Colon (tissue), 2 donors: ENCODE results near the gene TMEM59L.
"Not testable (repeated sequence)": the region's sequence is repeated elsewhere in the genome, so short reads cannot be mapped to it uniquely, and the experiment has no call there.

Experiments
- FAIRE-seq: peaks from 2 replicates; lab custom pipeline; 2012; peaks lifted over from hg19 to GRCh38; lab: Jason Lieb, UNC
- donor health status: control.
- donor health status: control.

The TMEM59L gene

DNA sequence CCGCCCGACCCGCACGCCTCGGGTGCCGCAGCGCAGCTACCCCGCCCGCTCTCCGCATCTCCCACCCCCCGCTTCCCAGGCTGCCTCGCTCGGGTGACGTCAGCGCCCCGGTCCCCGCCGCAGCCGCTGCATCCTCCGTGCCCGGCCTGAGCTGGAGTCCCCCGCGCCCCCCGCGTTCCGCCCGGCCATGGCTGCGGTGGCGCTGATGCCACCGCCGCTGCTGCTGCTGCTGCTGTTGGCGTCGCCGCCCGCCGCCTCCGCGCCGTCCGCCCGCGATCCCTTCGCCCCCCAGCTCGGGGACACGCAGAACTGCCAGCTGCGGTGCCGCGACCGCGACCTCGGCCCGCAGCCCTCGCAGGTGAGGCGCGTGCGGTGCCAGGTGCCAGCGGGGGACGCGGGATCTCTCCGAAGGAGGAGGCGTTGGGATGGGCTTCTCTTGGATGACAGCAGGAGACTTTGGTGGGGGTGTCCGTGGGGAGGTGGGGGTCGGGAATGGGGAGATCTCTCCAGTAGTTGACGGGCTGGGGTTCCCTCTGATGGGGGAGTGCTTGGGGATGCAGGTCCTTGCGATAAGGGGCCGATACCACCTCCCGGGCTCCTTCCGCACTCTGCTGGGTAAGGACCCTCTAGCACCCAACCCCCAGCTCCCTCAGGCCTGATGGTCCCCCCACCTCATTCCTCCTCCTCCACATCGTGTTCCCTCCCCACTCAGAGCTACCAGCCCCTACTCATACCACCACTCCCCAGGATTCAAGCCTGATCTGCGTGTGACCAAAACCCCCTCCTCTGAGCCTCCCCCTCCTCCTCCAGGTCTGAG, at the start of gene TMEM59L:
TMEM59L (plus strand) TSS at position 99 of the 817 bp plus-strand sequence; CDS start at position 188, 89 bp downstream.
- no peak for FAIRE-seq

DNA sequence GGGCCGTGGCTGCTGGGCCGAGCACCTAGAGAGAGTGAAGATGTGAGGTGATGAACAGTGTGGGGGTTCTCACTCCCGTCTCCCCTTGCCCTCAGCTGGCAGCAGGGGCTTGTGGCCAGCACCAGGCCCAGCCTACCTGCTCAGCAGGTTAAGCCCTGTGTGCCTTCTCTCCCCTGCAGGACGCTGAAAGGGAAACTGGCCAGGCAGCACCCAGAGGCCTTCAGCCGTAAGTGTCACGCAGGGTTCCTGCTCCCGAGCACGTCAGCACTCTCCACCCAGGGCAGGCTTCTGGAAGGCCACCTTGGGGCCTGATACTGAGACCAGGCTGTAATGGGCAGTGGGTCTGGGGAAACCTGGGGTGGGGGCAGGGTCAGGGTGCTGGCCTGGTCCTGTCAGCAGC, 45.7 kb upstream of the TMEM59L start:
- FAIRE-seq = no peak

DNA sequence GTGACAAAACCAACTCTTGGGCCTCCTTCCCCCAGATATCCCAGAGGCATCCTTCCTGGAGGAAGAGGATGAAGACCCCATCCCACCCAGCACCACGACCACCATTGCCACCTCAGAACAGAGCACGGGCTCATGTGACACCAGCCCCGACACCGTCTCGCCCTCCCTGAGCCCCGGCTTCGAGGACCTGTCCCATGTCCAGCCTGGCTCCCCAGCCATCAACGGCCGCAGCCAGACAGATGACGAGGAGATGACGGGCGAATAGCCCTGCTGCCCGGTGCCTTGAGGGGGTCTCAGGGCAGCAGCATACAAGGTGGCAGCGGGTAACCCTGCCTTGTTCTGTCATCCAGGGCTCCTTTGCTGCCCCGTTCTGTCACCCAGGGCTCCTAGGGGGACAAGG, 44.3 kb upstream of the TMEM59L start:
- no peak for FAIRE-seq

DNA sequence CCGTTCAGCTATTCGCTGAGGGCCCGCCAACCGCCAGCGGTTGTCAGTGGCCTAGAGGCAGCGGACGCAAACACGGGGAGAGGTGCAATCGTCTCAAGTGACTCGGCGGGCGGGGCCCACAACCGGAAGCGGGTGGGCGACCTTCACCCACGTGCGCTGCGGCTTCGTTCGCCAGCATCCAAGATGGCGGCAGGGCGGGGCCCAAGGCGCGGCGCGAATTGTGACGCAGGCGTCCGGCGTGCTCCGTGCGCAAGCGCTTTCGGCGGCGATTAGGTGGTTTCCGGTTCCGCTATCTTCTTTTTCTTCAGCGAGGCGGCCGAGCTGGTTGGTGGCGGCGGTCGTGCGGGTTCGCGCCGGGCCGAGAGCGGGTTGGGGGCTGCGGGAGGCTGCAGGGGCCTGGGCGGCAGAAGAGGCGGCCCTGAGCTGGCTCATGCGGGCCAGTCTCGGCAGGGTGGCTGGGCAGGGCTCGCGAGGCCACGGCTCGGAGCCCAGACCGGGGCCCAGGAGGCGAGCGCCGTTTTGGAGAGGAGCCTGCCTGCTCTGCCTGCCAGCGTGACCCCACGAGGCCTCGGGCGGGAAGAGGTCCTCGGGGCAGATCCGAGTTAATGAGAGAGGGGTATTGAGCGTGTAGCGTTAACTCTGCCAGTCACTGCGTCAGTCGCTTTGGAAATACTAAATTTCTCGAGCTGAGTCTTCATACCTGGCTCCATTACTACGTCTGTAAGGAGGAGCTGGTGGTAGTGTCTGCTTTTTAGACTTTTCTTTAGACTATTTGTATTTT, 40.9 kb upstream of the TMEM59L start, which contains the start of gene UBA52:
UBA52 (plus strand) TSS at position 294 of the 781 bp plus-strand sequence. CDS start 1,444 bp downstream, outside the sequence.
- FAIRE-seq = peak; percentile 36

DNA sequence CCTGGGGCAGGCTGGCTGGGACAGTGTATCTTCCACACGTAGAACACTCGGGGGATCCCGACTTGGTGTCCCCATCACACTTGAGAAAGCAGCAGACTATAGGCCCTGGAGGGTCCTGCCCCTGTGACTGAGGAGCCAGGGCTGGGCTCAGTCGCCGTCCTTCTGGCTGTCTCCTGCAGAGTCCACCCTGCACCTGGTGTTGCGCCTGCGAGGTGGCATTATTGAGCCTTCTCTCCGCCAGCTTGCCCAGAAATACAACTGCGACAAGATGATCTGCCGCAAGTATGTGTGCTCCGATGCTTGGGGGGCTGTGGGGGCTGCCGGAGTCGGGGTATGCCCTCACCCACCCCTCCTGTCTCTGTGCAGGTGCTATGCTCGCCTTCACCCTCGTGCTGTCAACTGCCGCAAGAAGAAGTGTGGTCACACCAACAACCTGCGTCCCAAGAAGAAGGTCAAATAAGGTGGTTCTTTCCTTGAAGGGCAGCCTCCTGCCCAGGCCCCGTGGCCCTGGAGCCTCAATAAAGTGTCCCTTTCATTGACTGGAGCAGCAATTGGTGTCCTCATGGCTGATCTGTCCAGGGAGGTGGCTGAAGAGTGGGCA, 37.9 kb upstream of the TMEM59L start:
- no peak for FAIRE-seq

DNA sequence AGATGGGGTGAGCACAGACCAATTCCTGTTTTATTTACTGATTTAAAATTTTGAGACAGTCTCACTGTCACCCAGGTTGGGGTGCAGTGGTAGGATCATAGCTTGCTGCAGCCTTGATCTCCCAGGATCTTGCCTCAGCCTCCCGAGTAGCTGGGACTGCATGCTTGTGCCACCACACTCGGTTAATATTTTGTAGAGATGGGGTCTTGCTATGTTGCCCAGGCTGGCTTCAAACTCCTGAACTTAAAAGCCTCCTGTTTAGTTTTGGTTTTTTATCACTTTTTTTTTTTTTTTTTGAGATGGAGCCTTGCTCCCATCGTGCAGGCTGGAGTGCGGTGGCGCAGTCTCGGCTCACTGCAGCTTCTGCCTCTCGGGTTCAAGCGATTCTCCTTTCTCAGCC, 36.3 kb upstream of the TMEM59L start:
- no peak for FAIRE-seq

DNA sequence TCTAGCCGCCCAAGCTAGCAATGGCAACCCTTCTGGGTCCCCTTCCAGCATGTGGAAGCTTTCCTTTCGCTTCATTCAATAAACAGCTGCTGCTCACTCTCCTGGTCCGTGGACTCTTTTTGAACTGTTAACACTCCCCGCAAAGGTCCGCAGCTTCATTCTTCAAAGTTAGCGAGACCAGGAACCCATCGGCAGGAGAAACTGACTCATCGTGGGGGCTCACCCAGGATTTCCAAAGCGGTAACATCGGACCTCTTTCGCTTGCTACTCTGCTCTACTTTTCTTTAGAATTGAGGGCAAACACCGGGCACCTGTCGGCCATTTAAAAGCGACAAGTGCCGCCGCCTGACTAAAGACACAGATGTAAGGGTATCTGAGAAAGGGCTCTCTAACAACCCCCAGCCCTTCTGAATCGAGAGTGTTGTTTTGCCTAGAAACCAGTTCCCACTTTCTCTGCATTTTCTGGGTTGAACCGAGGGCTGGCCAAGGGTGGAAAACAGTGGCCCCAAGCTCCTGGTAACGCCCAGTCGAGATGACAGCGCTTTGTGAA, 35.2 kb upstream of the TMEM59L start:
- no peak for FAIRE-seq

DNA sequence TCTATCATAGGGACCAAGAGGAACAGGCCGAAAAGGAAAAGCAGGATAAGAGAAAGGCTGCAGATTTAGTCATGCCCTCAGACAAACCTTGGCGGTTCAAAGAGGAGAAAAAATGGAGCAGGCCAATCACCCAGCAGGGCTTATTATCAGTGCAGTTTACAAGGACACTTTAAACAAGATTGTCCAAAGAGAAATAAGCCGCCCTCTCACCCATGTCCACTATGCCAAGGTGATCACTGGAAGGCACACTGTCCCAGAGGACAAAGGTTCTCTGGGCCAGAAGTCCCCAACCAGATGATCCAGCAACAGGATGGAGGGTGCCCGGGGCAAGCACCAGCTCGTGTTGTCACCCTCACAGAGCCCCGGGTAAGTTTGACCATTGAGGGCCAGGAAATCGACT, 32.4 kb upstream of the TMEM59L start:
- no peak for FAIRE-seq

DNA sequence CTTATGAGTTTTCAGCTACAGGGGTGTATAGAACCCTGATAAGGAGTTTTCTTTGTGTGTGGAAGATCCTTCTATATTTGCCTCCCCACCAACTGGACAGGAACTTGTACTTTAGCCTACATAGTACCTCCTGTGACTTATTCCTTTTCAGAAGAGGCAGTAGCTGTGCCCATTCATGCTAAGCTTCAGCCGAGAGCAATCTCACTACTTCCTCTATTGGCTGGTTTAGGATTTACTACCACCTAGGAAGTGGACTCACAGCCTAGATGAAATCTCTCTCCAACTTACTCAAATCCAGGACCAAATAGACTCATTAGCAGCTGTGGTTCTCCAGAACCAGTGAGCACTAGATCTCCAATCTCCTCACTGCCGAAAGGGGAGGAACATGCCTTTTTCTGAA, 26.4 kb upstream of the TMEM59L start:
- no peak for FAIRE-seq

DNA sequence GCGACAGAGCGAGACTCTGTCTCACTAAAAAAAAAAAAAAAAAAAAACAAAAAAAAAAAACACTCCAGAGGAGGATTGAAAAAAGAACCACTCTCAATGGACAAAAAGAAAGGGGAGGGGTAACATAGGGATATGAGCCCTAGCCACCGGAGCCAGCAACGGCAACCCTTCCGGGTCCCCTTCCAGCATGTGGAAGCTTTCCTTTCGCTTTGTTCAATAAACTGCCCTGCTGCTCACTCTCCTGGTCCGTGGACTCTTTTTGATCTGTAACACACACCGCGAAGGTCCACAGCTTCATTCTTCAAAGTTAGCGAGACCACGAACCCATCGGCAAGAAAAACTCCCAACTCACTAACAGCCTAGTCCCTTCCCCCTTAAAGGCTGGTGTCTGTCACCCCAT, 25.1 kb upstream of the TMEM59L start:
- no peak for FAIRE-seq

DNA sequence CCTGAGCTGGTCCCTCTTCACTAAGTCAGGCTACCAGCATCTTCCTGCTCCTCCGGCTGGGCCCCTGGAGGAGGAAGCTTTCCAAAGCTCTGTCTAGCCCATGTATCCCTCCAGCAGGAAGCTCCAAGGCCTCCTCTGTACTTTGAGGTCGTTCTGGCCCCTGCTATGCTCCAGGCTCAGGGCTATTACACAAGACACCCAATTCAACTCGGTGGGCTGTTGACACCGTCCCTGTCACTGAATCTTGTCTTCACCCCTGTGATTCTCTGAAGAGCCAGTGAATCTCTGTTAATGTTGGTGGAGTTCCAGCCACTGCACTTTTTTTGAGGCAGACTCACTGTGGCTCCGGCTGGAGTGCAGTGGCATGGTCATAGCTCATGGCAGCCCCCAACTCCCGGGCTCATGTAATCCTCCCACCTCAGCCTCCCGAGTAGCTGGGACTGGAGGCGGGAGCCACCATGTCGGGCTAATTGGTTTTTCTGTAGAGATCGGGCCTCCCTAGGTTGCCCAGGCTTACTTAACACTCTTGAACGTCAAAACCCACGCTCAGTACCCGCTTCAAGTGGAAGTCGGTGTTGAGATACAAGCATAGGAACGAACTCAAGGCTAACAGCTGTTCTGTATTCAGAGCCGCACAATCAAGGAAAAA, 24.6 kb upstream of the TMEM59L start:
- FAIRE-seq = no peak

DNA sequence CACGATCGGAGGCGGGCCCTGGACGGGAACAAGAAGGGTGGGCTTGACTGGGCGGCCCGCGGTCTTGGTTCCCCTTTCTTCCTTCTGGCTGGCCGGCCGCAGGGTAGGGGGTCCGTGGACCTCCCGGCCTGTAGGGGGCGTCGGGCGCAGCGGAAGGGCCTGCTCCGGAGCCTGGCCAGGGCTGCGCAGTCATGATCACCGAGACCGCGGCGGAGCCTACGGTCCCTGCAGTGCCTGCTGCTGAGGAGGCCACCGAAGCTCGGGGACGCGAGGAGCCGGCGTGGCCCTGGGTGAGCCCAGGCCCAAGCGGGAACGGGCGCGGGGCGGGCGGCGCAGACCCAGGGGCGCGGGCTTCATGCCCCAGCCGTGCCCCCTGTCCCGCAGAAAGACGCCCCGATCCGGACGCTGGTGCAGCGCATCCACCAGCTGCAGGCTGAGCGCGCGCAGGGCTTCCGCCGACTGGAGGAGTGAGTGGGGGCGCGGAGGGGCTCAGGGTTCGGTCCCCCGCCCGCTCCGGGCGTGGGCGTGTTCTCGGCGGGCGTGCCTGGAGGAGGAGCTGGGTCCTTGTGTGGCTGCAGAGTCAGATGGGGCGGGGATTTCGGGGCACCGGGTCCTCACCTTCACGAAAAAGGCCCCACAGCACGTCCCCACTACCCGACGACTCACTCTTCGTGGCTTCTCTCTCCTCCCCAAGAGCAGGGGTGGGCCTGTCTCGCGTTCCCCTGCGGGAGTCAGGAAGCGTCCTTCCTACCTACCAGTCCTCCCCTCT, 23.9 kb upstream of the TMEM59L start, which contains the start of gene REX1BD:
REX1BD (plus strand) TSS at position 188 of the 769 bp plus-strand sequence; CDS start at position 192, 4 bp downstream.
- FAIRE-seq = no peak

DNA sequence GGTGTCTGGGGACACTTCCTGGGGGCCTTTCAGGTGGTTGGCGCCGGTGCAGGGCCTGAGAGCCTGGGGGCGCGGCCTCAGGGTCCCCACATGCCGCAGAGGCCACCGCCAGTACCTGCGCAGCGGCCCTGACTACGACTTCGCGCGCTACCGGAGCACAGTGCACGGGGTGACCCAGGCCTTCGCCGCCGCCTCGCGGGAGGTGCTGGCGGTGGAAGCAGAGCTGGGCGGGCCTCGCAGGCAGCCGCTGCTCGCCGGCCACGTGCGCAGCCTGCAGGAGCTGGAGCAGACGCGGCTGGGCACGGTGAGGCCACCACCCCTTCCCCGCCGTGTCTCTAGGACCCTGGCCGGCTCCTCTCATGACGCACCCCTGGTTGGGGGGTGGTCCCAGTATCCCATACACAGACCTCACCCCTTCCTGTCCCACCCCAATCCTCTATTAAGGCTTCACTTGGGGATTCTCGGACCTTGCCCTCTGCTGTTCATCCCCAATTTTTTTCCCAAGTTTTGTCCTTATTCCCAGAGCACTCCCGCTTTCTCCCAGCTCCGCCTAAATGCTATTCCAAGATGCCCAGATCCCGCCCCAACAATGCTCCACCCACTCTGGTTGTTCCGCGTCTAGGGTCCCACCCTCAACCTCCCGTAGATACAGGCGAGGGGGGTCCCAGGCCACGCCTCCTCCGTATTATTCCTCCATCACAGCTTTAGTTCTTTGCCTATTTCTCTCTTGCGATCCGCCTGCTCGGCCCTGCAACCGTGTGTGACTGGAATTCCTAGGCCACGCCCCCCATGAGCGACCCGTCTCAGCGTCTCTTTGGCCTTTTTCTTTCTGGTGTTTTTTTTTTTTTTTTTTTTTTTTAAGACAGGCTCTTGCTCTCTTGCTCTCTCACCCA, 23.0 kb upstream of the TMEM59L start:
- FAIRE-seq = no peak

DNA sequence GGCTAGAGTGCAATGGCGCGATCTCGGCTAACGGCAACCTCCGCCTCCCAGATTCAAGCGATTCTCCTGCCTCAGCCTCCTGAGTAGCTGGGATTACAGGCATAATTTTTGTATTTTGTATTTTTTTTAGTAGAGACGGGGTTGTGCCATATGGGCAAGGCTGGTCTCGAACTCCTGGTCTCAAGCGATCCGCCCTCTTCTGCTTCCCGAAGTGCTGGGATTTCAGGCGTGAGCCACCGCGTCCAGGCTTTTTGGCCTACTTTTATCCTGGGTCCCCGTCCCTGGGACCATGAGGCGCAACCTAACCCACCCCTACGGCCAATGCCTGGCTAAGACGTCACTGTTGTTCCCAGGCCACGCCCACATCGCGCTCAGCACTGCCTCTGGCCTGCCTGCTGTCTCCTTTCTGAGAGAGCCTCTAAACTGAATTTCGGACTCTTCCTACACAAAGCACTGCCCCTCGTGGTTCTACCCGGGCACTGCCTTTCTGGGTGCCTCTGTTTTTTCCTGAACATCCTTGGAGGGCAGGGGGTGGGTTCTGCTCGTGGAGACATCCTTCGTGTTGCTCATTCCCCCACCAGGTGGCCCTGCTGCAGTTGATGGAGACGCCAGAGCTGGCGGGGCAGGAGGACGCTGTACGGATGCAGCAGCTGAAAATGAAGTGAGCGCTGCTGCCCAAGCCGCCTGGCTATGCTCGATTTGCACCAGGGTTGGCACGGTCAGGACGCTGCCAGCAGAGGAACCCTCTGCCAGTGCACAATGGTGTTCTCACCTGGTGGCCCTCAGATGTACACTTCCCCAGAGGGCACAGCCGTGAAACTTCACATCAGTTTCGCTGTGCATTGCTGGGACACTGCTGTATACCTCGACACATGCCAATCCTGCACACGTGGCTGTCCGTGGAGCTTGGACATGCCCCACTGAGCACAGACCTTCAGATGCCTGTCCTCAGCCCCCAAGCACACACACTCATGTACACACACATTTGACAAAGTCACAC, 22.1 kb upstream of the TMEM59L start:
- no peak for FAIRE-seq

DNA sequence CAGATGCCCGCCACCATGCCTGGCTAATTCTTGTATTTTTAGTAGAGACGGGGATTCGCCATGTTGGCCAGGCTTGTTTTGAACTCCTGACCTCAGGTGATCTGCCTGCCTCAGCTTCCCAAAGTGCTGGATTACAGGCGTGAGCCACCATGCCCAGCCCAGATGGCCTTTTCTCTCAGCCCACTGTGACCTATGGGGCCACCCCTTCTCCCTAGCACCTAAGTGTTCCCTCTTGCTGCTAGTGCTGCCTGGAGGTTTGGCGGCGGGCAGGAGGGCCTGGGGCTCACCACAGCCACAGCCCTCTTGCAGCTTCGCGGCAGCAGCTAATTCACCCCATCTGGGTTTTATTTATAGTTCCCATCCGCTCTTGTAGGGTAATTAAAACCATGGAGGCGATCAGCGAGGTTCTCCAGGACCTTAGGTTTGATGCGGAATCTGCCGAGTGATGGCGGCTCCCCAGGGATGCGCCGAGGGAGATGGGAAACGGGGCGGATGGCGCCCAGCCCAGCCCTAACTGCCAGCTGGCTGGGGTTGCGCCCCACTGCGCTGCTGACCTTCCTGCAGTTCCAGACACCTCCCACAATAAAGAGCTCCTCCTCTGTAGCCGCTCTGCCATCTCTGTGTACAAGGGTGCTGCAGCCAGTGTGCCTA, 20.8 kb upstream of the TMEM59L start:
- FAIRE-seq = no peak

DNA sequence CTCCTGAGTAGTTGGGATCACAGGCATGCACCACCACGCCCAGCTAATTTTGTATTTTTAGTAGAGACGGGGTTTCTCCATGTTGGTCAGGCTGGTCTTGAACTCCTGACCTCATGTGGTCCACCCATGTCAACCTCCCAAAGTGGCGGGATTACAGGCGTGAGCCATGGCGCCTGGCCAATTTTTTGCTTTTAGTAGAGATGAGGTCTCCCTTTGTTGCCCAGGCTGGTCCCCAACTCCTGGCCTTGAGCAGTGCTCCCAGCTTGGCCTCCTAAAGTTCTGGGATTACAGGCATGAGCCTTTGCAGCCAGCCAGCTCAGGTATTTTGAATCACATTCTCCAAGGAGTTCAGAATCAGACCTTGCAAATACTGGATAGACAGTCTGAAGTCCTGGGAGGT, 19.9 kb upstream of the TMEM59L start:
- not testable (repeated sequence) for FAIRE-seq

DNA sequence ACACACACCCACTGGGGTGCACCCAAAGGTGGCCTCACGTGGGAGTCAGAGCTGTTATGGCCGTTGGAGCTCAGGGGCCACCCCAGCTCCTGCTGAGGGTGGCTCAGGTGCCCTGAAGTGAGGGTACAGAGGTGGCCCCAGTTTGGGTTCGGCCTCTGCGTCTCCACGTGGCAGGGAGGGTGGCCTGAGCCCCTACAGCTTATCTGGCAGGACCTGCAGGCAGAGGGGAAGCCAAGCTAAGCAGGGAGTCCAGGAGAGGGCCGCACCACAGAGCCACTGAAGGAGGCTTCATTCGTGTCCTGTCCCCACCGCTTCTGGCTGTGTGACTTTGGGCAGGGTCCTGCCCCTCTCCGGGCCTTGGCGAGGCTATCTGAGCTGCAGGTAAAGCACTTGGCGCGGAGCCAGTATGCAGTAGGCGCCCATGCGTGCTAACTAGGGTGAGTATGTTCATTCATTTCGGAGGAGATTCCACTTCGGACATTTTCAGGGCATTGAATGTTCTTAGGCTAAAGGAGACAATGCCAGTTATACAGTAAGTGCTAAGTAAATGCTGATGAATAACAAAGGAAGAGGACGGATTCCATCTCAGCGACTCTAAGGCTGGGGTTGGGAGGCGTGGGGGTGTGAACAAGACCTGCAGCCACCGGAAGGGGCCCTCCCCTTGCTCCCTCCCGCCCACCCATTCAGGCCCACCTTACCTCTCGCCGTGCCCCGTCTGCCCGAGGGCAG, 19.1 kb upstream of the TMEM59L start:
- no peak for FAIRE-seq
